Cardiac muscle cell (in vitro differentiated cells and primary cell): ENCODE data around the gene ADAP1. TPM values are rescaled to one million over a fixed set of nuclear protein-coding genes. Genes with fewer than 3 reads are reported as not detected.

Experiments used
- DNase-seq, 2 donors: peaks; one replicate each; pipeline versions ENCODE4 v3.0.0 to v3.0.0-alpha.2; 2010 to 2017; ENCODE audit warnings: low read depth in 1 of 2, low spot score in 1 of 2
- H3K27ac ChIP-seq: fragments of 200-600 bp; sonication (generic); 2 replicates; pipeline ENCODE4 v1.5.1; 2016
- H3K27me3 ChIP-seq: fragments of 200-600 bp; sonication (generic); 2 replicates; pipeline ENCODE4 v1.6.0; 2016; ENCODE audit warnings: control low read depth
- H3K36me3 ChIP-seq: fragments of 200-600 bp; sonication (generic); 2 replicates; pipeline ENCODE4 v1.5.1; 2016; ENCODE audit warnings: control low read depth
- H3K4me1 ChIP-seq: fragments of 200-600 bp; sonication (generic); 2 replicates; pipeline ENCODE4 v1.8.1; 2017; ENCODE audit warnings: low read depth, mild to moderate bottlenecking, mixed run types
- H3K4me3 ChIP-seq: fragments of 200-600 bp; sonication (generic); 2 replicates; pipeline ENCODE4 v1.5.1; 2016; ENCODE audit warnings: mild to moderate bottlenecking
- H3K9me3 ChIP-seq: fragments of 200-600 bp; sonication (generic); 2 replicates; pipeline ENCODE4 v1.5.1; 2017; ENCODE audit warnings: low read depth, mild to moderate bottlenecking, control low read depth
- CTCF ChIP-seq: IDR thresholded peaks from 2 replicates; pipeline ENCODE4 v1.5.1; 2012; ENCODE audit warnings: low read depth, mild to moderate bottlenecking, low read length
- polyA plus RNA-seq: library from polyadenylated mRNA; unstranded; fragments of >200 nt; fragmentation: Nextera tagmentation; extraction: Ambion mirVana; gene quantifications from 2 replicates; pipeline ENCODE4 v1.2.1, GENCODE V29; 2016
- total RNA-seq: library from RNA; depleted of rRNA; stranded (reverse); fragments of >200 nt; gene quantifications from 2 replicates; pipeline ENCODE4 v1.2.3, GENCODE V29; 2016

ADAP1 gene
- total and polyA plus RNA-seq, 2 experiments from 2014 or later = 12.0 to 14.4 TPM

- H3K9me3 ChIP-seq = no peaks in the 10 kb centered on the region
- peaks cover 22% of the 10 kb centered on the region for H3K27me3 ChIP-seq
- no peak overlapping the region for H3K27ac ChIP-seq
- TF ChIP-seq CTCF = no peak
- no peaks in the 10 kb centered on the region for H3K36me3 ChIP-seq
- H3K4me3 ChIP-seq = no peak overlapping the region
- no peak for DNase-seq
- no peaks in the 10 kb centered on the region for H3K4me1 ChIP-seq
Measured at GRCh38 chr7:940599-941408, 13.7 kb downstream of the ADAP1 start.

GRCh38 chr7:939843-940242 lies 14.6 kb downstream of the ADAP1 start:
- no peak for DNase-seq
- H3K27me3 ChIP-seq = peaks cover 22% of the 10 kb centered on the region

GRCh38 chr7:938546-939185 lies 15.8 kb downstream of the ADAP1 start:
- Histone ChIP-seq H3K9me3 (no peaks in the 10 kb centered on the region), H3K27me3 (peaks cover 18% of the 10 kb centered on the region), H3K27ac (no peak overlapping the region), H3K4me3 (no peak overlapping the region), H3K4me1 (no peaks in the 10 kb centered on the region), H3K36me3 (no peaks in the 10 kb centered on the region)
- no peak for TF ChIP-seq CTCF
- DNase-seq = no peak

More at GRCh38 chr7:939843-940242, 14.6 kb downstream of the ADAP1 start:
- no peak for TF ChIP-seq CTCF
- H3K9me3 ChIP-seq = no peaks in the 10 kb centered on the region
- H3K36me3 ChIP-seq = no peaks in the 10 kb centered on the region
- no peak overlapping the region for H3K27ac ChIP-seq
- no peaks in the 10 kb centered on the region for H3K4me1 ChIP-seq
- no peak overlapping the region for H3K4me3 ChIP-seq

- Histone ChIP-seq H3K36me3 (no peaks in the 10 kb centered on the region), H3K27me3 (peaks cover 17% of the 10 kb centered on the region), H3K27ac (no peak overlapping the region), H3K9me3 (no peaks in the 10 kb centered on the region), H3K4me1 (no peaks in the 10 kb centered on the region), H3K4me3 (no peak overlapping the region)
- DNase-seq = no peak
- TF ChIP-seq CTCF = no peak
Measured at GRCh38 chr7:937856-938484, 16.5 kb downstream of the ADAP1 start.

GRCh38 chr7:936386-937054 lies 18.0 kb downstream of the ADAP1 start:
- H3K36me3 ChIP-seq = no peaks in the 10 kb centered on the region
- no peak overlapping the region for H3K4me3 ChIP-seq
- H3K4me1 ChIP-seq = no peaks in the 10 kb centered on the region
- no peaks in the 10 kb centered on the region for H3K9me3 ChIP-seq
- DNase-seq = no peak
- peaks cover 10% of the 10 kb centered on the region for H3K27me3 ChIP-seq
- no peak overlapping the region for H3K27ac ChIP-seq
- no peak for TF ChIP-seq CTCF
